Dendritic cell treated with granulocyte-macrophage colony-stimulating factor and Interleukin-4, amounts not matched to agents 40 ng/mL and 50 ng/mL, for 4 days (primary cell): Measurements from ENCODE around the gene DYNLT2B.
"Not testable (repeated sequence)": the region's sequence is repeated elsewhere in the genome, so short reads cannot be mapped to it uniquely, and the experiment has no call there.

Experiments used
- H3K27ac Mint-ChIP-seq: one replicate; pipeline ENCODE4 v1.8.0; 2022; ENCODE audit warnings: mild to moderate bottlenecking, mixed read lengths
- H3K27me3 Mint-ChIP-seq: one replicate; pipeline ENCODE4 v1.8.0; 2022; ENCODE audit warnings: mild to moderate bottlenecking, mixed read lengths
- H3K36me3 Mint-ChIP-seq: one replicate; pipeline ENCODE4 v1.8.0; 2022; ENCODE audit warnings: low read depth, mixed read lengths
- H3K4me1 Mint-ChIP-seq: one replicate; pipeline ENCODE4 v1.8.0; 2022; ENCODE audit warnings: low read depth, mixed read lengths
- H3K4me3 Mint-ChIP-seq: one replicate; pipeline ENCODE4 v1.8.0; 2022; ENCODE audit warnings: mild to moderate bottlenecking, moderate library complexity, mixed read lengths
- H3K9me3 Mint-ChIP-seq: one replicate; pipeline ENCODE4 v1.8.0; 2022; ENCODE audit warnings: mixed read lengths
- intact Hi-C: fragments of 100-400 bp; cut with micrococcal nuclease; formaldehyde crosslinking; loops from one replicate; pipeline ENCODE4 v1.15.0; 2022

The DYNLT2B gene

DNA sequence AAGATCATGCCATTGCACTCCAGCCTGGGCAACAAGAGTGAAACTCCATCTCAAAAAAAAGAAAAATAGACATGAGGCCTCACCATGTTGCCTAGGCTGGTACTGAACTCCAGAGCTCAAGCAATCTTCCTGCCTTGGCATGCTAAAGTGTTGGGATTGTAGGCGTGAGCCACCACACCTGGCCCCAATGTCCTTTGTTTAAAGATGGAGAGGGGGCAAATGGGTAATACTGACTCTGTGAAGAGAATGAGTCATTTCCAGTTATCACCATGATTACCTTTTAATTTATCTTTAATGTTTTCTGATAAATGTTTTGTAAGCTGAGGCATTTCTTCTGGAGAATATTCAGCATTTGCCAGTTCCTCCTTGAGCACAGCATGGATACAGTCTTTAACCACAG lies 2.2 kb downstream of the DYNLT2B start:
- Mint-ChIP-seq H3K36me3 (peaks cover 16% of the 10 kb centered on the region), H3K4me1 (peaks cover 22% of the 10 kb centered on the region), H3K4me3 (no peak overlapping the region), H3K27ac (no peak overlapping the region), H3K27me3 (peaks cover 4% of the 10 kb centered on the region), H3K9me3 (no peaks in the 10 kb centered on the region)
- intact Hi-C loops, result loop anchor here (5.0 kb wide), 1 partner anchor 116 kb away; the partner anchor contains the start of gene UBXN7

DNA sequence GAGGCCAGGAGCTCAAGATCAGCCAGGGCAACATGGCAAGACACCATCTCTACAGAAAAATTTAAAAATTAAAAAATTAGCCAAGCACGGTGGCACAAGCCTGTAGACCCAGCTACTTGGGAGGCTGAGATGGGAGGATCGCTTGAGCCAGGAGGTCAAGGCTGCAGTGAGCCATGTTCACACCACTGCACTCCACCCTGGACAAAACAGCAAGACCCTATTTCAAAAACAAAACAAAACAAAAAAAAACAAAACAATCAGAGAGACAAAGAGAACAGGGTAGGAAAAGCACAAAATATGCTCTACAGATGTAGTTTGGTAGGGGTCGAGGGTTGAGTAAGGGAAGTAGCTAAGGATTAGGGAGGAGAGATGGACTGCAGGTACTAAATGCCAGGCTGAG lies 3.4 kb downstream of the DYNLT2B start:
- intact Hi-C loops, result no loop called here
- no peak overlapping the region for H3K27ac Mint-ChIP-seq
- H3K27me3 Mint-ChIP-seq, result peaks cover 6% of the 10 kb centered on the region
- H3K9me3 Mint-ChIP-seq, result no peaks in the 10 kb centered on the region
- H3K4me3 Mint-ChIP-seq, result no peak overlapping the region
- H3K4me1 Mint-ChIP-seq, result peaks cover 15% of the 10 kb centered on the region
- peaks cover 16% of the 10 kb centered on the region for H3K36me3 Mint-ChIP-seq

DNA sequence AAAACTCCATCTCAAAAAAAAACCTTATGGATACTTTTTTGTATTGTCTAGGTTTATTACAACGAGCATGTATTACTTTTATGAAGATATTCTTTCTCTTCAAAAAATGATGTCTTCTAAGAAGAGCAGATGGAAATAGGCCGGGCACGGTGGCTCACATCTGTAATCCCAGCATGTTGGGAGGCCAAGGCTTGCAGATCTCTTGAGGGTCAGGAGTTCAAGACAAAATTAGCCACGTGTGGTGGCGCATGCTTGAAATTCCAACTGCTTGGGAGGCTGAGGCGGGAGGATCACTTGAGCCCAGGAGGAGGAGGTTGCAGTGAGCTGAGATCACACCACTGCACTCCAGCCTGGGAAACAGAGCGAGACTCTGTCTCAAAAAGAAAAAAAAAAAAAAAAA lies 4.0 kb downstream of the DYNLT2B start:
- H3K9me3 Mint-ChIP-seq, H3K4me3 Mint-ChIP-seq, H3K4me1 Mint-ChIP-seq, H3K27ac Mint-ChIP-seq, H3K27me3 Mint-ChIP-seq, intact Hi-C loops: not testable (repeated sequence)
- H3K36me3 Mint-ChIP-seq, result peaks cover 16% of the 10 kb centered on the region

DNA sequence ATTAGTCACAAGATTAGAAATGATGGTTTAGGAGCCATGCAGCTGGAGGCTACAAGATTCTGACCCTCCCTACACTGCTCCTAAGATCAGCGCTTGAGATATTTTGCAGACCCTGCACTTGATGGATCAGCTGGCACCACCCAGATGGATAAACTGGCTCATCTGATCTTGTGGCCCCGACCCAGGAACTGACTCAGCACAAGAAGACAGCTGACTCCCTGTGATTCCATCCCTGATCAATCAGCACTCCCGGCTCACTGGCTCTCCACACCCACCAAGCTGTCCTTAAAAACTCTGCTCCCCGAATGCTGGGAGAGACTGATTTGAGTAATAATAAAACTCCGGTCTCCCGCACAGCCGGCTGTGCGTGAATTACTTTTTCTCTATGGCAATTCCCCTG lies 15.1 kb downstream of the DYNLT2B start:
- H3K4me3 Mint-ChIP-seq, intact Hi-C loops, H3K36me3 Mint-ChIP-seq, H3K9me3 Mint-ChIP-seq, H3K27me3 Mint-ChIP-seq: not testable (repeated sequence)
- Mint-ChIP-seq H3K27ac (peak overlapping the region; percentile 43), H3K4me1 (peaks cover 21% of the 10 kb centered on the region)

DNA sequence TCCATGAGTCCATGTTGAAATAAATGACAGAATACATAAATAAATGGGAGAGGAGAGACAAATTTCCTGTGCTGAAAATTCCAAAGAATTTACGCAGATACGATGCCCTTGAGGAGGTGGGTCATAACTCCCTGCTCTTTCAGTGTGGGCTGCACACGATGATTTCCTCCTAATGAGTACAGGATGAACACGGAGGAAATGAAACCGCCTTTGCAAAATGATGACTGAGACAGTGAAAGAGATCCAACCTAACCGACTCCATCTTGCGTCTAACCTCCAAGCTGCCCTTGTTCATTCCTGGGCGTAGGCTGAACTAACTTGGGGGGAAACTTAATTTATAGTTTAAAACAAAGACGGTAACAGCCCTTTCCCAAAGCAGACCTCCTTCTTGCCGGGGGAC lies 15.5 kb downstream of the DYNLT2B start:
- H3K36me3 Mint-ChIP-seq, H3K4me3 Mint-ChIP-seq, H3K9me3 Mint-ChIP-seq, H3K27me3 Mint-ChIP-seq, H3K27ac Mint-ChIP-seq, intact Hi-C loops: not testable (repeated sequence)
- H3K4me1 Mint-ChIP-seq, result peaks cover 21% of the 10 kb centered on the region

DNA sequence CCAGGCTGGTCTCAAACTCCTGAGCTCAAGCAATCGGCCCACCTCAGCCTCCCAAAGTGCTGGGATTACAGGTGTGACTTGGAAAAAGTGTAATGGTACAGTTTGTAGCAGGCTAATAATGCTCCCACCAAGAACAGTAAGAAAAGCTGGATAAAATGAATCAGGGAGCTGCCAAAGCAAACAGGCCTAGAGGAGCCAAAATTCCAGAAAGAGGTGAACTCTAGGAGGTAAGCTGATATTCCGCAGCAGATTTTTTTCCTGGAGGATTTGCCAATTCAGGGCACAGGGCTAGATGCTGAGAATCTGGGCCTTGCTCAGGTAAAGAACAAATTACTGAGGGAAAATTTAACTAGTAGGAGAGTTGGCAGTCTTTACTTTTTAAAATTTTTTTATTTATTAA lies 19.5 kb downstream of the DYNLT2B start:
- intact Hi-C loops, result no loop called here
- Mint-ChIP-seq H3K27ac (no peak overlapping the region), H3K4me3 (no peak overlapping the region)

DNA sequence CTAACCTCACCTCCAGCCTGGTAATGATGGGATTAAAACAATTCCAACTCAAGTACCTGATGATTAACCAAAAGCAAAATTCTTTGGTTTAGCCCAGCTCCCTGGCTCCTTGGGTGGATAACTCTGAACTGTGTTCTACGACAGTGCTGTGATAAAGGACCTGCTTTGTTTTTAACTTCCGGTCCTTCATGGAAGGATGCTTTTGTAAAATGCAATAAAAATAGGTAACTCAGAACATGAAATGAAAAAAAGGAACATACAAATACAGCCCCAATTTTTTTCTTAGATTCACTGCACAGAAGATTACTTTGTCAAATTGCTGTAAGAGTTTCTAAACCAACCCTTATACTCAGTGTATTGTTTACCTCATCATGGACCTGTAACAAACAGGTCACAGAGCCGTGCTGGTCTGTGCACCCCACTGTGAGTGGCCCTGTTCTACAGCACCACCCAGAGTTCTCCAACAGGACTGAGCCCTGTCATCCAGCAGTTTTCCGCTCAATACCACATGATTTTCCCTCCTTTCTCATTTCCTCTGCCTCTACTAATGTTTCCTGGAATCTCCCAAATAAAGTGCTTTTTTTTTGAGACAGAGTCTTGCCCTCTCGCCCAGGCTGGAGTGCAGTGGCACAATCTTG lies 25.6 kb downstream of the DYNLT2B start:
- intact Hi-C loops, result no loop called here
- Mint-ChIP-seq H3K27ac (no peak overlapping the region), H3K9me3 (no peaks in the 10 kb centered on the region), H3K4me3 (no peak overlapping the region), H3K27me3 (no peaks in the 10 kb centered on the region), H3K4me1 (peaks cover 12% of the 10 kb centered on the region), H3K36me3 (peaks cover 6% of the 10 kb centered on the region)

More for the DNA sequence above, 19.5 kb downstream of the DYNLT2B start:
- Mint-ChIP-seq H3K9me3 (no peaks in the 10 kb centered on the region), H3K4me1 (peaks cover 17% of the 10 kb centered on the region), H3K27me3 (no peaks in the 10 kb centered on the region), H3K36me3 (no peaks in the 10 kb centered on the region)

DNA sequence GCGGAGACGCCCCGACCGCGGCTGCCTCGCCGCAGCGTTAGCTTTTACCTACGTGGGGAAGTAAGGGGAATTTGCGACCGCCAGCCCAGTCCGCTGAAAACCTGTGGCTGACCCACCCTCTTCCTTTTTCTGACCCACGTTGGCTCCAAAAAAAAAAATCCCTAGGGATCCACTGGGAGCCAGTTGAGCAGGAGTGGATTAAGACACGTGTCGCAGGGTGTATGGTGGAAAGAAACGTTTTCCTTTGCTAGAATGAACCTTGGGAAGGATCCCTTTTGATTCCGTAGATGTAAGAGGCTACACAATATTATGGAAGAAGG lies 29.9 kb downstream of the DYNLT2B start:
- H3K36me3 Mint-ChIP-seq, result peaks cover 23% of the 10 kb centered on the region
- peak overlapping the region; percentile 99 for H3K4me3 Mint-ChIP-seq
- peak overlapping the region; percentile 97 for H3K27ac Mint-ChIP-seq
- intact Hi-C loops, result no loop called here
- no peaks in the 10 kb centered on the region for H3K9me3 Mint-ChIP-seq
- H3K4me1 Mint-ChIP-seq, result peaks cover 30% of the 10 kb centered on the region
- no peaks in the 10 kb centered on the region for H3K27me3 Mint-ChIP-seq

DNA sequence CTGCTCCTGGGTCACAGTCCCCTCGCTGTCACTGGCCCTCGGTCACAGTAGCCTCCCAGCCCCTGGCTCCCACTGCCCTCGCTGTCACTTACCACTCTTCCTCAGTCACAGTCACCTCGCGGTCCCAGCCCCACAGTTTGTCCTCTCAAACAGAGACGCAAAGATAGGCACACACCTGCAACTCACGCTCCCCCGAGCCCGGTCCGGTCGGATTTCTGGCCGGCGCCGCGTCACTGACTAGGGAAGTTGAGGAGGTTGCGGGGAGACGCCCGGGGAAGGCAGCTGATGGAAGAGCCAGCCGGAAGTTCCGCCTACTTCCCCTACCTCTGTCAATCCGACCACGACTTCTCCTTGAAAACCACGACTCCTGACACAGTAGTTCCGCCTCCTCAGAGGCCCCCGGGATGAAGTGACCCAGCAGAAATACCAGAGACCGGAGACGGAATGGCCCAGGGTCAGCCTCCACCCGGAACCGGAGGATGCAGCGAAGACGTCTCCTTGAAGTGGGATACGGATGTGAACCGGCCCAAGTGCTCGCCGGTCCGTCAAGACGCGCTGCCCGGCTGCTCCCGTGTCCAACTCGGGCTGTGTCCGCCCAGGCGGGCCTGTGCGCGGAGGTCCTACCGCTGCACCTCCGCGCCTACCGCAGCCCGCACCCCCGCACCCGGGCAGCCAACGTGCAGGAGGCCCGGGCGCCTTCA lies 30.4 kb downstream of the DYNLT2B start, which contains the start of gene PCYT1A:
PCYT1A (minus strand) TSS at position 287 of the 701 bp plus-strand sequence. CDS start 17,195 bp downstream, outside the sequence.
- Mint-ChIP-seq H3K36me3 (peaks cover 23% of the 10 kb centered on the region), H3K4me1 (peaks cover 26% of the 10 kb centered on the region), H3K4me3 (peak within 1 kb of the TSS; percentile 99), H3K27me3 (no peaks in the 10 kb centered on the region), H3K27ac (peak within 1 kb of the TSS; percentile 97), H3K9me3 (no peaks in the 10 kb centered on the region)
- intact Hi-C loops, result loop anchor here (1.0 kb wide), 1 partner anchor 215 kb away; no protein-coding TSS in a partner anchor

DNA sequence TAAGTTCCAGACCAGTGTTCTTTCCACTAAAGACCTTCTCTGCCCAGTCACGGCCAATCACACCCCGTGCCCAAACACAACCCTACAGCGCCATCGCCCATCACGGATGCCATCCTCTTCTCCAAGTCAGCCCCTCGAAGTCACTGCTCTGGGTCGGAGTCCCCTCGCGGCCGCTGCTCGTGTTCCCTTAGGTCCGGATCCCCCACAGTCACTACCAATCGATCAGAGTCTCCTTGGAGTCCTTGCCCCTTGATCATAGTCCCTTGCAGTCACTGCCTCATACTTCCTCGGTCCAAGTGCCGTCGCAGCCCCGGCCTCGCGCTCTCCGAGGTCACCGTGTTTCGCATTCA lies 31.0 kb downstream of the DYNLT2B start:
- intact Hi-C loops, result loop anchor here (1.0 kb wide), 1 partner anchor 215 kb away; no protein-coding TSS in a partner anchor
- Mint-ChIP-seq H3K9me3 (no peaks in the 10 kb centered on the region), H3K4me3 (peak overlapping the region; percentile 99), H3K4me1 (peaks cover 26% of the 10 kb centered on the region), H3K27ac (peak overlapping the region; percentile 97), H3K36me3 (peaks cover 23% of the 10 kb centered on the region), H3K27me3 (no peaks in the 10 kb centered on the region)

DNA sequence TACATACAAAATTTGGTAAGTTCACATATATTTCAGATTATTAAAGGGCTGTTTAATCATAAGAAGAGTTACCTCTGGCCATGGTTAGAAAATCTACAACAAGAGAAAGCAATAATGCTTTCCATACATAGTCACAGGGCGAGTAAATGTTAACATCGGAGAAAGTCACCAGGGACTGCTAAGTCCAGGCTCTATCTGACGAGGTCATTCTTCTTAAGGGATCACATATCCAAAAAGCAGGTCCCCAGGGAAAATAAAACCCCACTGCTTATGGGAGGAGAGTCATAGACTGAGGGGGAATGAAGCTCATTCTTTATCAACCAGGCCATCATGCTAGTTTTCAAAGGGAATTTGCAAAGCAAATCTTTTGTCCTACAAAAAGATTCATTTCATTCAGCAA lies 33.6 kb downstream of the DYNLT2B start:
- Mint-ChIP-seq H3K36me3 (peaks cover 30% of the 10 kb centered on the region), H3K27ac (no peak overlapping the region), H3K4me3 (no peak overlapping the region), H3K27me3 (no peaks in the 10 kb centered on the region), H3K9me3 (no peaks in the 10 kb centered on the region), H3K4me1 (peaks cover 47% of the 10 kb centered on the region)
- intact Hi-C loops, result no loop called here

DNA sequence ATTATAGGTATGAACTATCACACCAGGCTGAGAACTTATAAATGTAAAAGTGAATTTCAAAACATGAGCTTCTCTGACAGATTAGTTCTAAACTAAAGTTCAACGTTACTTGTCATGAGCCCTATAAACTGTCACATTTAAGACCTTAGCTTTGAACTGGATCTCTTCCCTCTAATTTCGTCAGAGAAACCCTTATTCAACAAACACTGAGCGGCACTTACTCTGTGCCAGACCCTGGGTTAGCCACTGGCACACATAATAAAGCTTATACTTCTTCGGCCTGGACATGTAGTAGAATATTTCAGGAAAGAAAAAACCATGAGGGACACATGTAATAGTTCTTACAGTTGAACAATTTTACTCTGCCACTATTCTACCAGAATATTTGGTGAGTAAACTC lies 36.1 kb downstream of the DYNLT2B start:
- peaks cover 30% of the 10 kb centered on the region for H3K36me3 Mint-ChIP-seq
- no peaks in the 10 kb centered on the region for H3K9me3 Mint-ChIP-seq
- H3K4me1 Mint-ChIP-seq, result peaks cover 59% of the 10 kb centered on the region
- no peaks in the 10 kb centered on the region for H3K27me3 Mint-ChIP-seq
- intact Hi-C loops, result no loop called here
- H3K4me3 Mint-ChIP-seq, result no peak overlapping the region
- no peak overlapping the region for H3K27ac Mint-ChIP-seq

DNA sequence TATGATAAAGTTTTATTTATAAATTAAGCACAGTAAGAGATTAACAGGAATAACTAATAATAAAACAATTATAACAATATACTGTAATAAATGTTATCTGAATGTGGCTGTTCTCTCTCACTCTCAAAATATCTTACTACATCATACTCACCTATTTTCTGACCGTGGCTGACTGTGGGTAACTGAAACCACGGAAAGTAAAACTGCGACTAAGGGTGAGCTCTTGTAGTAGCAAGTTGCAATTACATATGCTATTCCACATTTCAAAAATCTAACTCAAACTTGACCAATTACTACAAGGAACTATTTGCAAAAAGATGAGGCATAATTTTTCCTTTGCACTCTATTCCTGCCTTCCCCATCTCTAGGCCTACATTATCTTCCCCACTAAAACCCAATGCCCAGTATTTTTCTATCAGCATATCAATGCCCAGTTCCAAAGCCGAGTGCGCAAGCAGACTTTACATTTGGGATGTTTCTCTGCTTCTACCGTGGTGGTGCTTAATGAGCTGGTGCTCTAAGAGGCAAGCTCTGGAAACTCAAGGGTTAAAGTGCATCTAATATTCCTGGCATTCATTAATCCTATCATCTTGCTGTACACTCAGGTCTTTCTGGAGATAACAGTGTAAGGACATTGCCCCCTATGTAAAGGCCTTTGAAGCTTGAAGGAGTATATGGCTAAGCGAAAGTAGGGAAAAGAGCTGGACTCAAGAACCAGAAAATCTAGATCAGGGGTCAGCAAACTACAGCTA lies 37.2 kb downstream of the DYNLT2B start:
- H3K36me3 Mint-ChIP-seq, result peaks cover 22% of the 10 kb centered on the region
- no peak overlapping the region for H3K27ac Mint-ChIP-seq
- H3K9me3 Mint-ChIP-seq, result no peaks in the 10 kb centered on the region
- peaks cover 54% of the 10 kb centered on the region for H3K4me1 Mint-ChIP-seq
- H3K27me3 Mint-ChIP-seq, result no peaks in the 10 kb centered on the region
- no peak overlapping the region for H3K4me3 Mint-ChIP-seq
- intact Hi-C loops, result no loop called here

DNA sequence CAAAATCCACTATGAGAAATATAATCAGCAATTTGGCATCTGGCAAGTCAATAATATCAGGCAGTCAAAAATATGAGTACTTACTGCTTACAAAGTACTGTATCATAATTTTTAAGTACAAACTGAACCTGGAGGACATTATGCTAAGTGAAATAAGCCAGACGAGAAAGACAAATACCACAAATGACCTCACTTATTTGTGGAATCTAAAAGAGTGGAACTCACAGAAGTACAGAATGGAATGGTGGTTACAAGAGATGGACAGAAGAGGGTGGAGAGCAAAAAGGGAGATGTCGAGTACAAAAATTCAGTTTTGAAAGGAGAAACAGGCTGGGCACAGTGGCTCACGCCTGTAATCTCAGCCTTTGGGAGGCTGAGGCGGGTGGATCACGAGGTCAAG lies 42.9 kb downstream of the DYNLT2B start:
- H3K27ac Mint-ChIP-seq, result peak overlapping the region; percentile 33
- no peaks in the 10 kb centered on the region for H3K27me3 Mint-ChIP-seq
- H3K4me3 Mint-ChIP-seq, result no peak overlapping the region
- peaks cover 52% of the 10 kb centered on the region for H3K4me1 Mint-ChIP-seq
- H3K9me3 Mint-ChIP-seq, result no peaks in the 10 kb centered on the region
- peaks cover 55% of the 10 kb centered on the region for H3K36me3 Mint-ChIP-seq
- intact Hi-C loops, result no loop called here
